Mesodermal cell (in vitro differentiated cells): ENCODE measurements around the gene PTPRC.

ENCODE experiments used
- H3K27ac ChIP-seq: 2 replicates; pipeline ENCODE4 v1.7.0; 2013; ENCODE audit warnings: mild to moderate bottlenecking, low read depth, low read length, moderate library complexity; ENCODE audit not compliant: severe bottlenecking
- H3K36me3 ChIP-seq: 2 replicates; pipeline ENCODE4 v1.7.1; 2013; ENCODE audit warnings: mild to moderate bottlenecking, low read length, moderate library complexity; ENCODE audit not compliant: control insufficient read depth, insufficient read depth
- H3K4me1 ChIP-seq: one replicate; pipeline ENCODE4 v1.7.1; 2013; ENCODE audit warnings: mild to moderate bottlenecking, low read length; ENCODE audit not compliant: insufficient read depth, control insufficient read depth, poor library complexity, severe bottlenecking
- H3K4me3 ChIP-seq: 2 replicates; pipeline ENCODE4 v1.7.0; 2013; ENCODE audit warnings: low read length, control low read depth, mild to moderate bottlenecking; ENCODE audit not compliant: insufficient read depth, poor library complexity, severe bottlenecking; ENCODE audit errors: extremely low read depth
- H3K9me3 ChIP-seq: 2 replicates; pipeline ENCODE4 v1.7.1; 2013; ENCODE audit warnings: mild to moderate bottlenecking, low read length, moderate library complexity; ENCODE audit not compliant: control insufficient read depth
- WGBS, 2 experiments: methylation state at CpG; one replicate each; pipeline ENCODE4 v1.1.5; 2013; ENCODE audit warnings: missing lambda C conversion rate in 2 of 2; ENCODE audit not compliant: insufficient coverage in 2 of 2; 5-methylcytosine and 5-hydroxymethylcytosine counted together

PTPRC gene

DNA sequence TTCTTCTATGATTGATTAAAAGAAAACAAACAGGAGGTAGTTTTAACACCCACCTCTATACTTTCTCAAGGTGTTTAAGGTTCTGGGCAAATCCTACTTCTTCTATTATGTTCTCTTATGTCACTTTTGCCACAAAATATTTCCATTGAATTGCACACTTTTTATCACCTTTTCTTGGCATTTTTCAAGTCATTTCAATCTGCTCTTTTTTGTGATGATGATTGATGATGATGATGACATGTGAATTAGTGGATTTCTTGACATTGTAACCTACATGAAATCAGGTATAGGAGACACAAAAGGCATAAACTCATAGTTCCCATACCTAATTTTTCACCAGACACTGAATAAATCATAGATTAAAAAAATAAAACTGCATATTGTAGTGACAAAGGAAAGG lies 4.1 kb downstream of the PTPRC start:
- no peak overlapping the region for H3K4me3 ChIP-seq
- H3K36me3 ChIP-seq: no peaks in the 10 kb centered on the region
- H3K27ac ChIP-seq: no peak overlapping the region
- H3K9me3 ChIP-seq: no peaks in the 10 kb centered on the region
- no peaks in the 10 kb centered on the region for H3K4me1 ChIP-seq

DNA sequence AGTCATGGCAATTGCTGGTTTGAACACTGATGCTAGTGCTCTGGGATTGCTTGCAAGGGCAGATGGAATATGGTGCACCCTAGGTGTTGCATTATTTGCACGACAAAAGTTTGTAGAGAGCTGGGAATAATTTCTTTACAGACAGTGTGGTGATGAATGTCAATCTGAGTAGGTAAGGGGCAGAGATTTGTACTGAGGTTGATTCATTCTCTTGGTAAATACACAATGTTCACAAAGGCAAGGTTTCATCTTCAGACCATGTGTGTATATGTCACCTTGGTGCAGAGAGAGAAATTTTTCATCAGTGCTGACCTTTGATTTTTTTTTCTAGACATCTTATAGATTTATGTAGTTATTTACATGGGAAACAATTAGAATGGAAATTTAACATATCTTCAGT lies 5.0 kb downstream of the PTPRC start:
- H3K36me3 ChIP-seq: no peaks in the 10 kb centered on the region
- H3K27ac ChIP-seq: no peak overlapping the region
- 88% methylated on average over 1 of the region's 1 CpG; no CpG with 5 or more reads in 1 of the 2 experiments for WGBS, 2 experiments
- no peak overlapping the region for H3K4me3 ChIP-seq
- no peaks in the 10 kb centered on the region for H3K4me1 ChIP-seq
- no peaks in the 10 kb centered on the region for H3K9me3 ChIP-seq

DNA sequence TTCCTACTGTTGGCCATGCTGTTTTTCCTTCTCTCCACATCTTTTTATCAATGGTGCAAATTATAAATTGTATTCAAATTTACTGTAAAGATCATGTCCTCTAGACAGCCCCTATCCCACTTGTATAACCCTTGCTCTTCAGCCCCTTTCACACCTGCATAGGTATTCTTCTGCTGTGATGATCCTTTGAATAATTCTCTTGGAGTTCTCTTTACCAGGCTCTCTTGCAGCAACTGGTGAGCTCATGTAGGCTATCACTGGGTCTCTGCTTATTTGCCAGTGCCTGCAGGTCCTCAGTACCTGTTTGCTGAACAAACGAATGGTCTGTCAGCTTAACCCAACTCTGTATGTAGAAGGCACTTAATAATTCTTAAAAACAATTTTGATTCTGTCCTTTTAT lies 8.2 kb downstream of the PTPRC start:
- Histone ChIP-seq H3K4me1 (no peaks in the 10 kb centered on the region), H3K9me3 (no peaks in the 10 kb centered on the region), H3K36me3 (no peaks in the 10 kb centered on the region), H3K4me3 (no peak overlapping the region), H3K27ac (no peak overlapping the region)
- no CpG with 5 or more reads among the region's 1 CpG for WGBS, 2 experiments

DNA sequence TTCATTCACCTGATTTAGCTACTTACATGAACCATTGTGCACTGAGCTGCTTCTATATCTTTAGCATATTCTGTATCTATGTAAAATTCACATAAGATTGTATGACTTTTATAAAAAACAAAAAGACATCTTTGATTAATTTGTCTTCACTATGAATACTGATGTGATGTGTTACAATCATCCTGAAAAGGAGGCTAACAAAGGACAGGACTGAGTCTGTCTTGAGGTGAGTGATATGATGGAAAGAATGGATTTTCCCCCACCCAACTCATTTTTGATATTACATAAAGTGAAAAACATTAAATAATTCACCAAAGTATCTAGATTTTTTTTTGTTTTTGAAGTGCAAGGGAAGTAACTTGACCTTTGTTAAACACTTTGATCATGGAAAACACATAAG lies 9.8 kb downstream of the PTPRC start:
- no peaks in the 10 kb centered on the region for H3K9me3 ChIP-seq
- no peaks in the 10 kb centered on the region for H3K36me3 ChIP-seq
- H3K27ac ChIP-seq: no peak overlapping the region
- H3K4me1 ChIP-seq: no peaks in the 10 kb centered on the region
- no peak overlapping the region for H3K4me3 ChIP-seq

DNA sequence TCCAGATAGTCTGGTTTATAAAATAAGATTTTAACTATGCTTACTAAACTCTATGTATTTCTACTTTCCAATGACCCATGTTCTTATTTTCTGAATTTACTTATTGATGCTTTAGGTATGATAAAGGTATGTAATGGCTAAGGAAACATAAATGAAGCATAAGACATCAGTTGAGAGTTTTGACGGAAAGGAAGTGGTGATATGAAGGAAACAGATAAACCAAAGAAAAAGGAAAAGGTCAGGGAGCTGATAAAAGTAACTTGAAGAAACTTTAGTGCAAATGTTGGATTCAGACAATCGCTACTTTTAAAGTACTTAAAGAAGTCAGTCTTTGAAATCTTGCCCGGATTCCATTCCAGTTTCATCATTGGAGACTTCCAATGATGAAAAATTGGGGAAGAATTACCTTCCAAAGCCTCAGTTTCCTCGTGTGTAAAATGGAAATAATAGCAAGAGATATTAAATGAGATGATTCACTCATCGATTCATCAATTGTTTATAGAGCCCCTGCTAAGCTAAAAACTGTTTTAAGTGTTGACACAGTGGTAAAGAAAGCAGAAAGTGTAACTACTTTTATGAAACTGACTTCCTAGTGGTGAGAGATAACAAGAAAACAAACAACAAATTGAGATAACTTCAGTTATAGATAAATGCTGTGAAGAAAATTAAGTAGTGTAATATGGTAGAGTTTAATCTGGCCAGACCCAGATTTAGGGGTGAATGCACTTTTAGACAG lies 10.6 kb downstream of the PTPRC start:
- Histone ChIP-seq H3K4me3 (no peak overlapping the region), H3K4me1 (no peaks in the 10 kb centered on the region), H3K27ac (no peak overlapping the region), H3K36me3 (no peaks in the 10 kb centered on the region), H3K9me3 (no peaks in the 10 kb centered on the region)
- WGBS, 2 experiments: 90 to 92% methylated on average over 2 to 3 of the region's 5 CpGs

DNA sequence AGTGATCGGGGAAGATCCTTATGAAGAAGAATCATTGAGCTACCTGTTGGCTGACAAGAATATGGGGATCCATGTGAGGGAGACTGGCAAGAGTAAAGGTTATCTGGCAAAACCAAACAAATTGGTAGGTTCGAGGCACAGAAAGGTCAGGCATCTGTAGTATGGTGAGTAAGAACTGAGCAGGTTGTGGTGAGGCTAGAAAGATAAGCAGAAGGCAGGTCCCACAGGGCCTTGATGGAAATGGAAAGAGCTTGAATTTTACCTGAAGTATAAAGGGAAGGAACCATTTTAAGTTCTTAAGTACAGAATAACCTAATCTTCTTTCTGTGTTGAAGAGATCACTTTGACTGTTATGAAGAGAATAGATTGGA lies 11.1 kb downstream of the PTPRC start:
- Histone ChIP-seq H3K9me3 (no peaks in the 10 kb centered on the region), H3K36me3 (no peaks in the 10 kb centered on the region), H3K4me1 (no peaks in the 10 kb centered on the region), H3K4me3 (no peak overlapping the region), H3K27ac (no peak overlapping the region)
- WGBS, 2 experiments: 89 to 100% methylated on average over 2 of the region's 2 CpGs

DNA sequence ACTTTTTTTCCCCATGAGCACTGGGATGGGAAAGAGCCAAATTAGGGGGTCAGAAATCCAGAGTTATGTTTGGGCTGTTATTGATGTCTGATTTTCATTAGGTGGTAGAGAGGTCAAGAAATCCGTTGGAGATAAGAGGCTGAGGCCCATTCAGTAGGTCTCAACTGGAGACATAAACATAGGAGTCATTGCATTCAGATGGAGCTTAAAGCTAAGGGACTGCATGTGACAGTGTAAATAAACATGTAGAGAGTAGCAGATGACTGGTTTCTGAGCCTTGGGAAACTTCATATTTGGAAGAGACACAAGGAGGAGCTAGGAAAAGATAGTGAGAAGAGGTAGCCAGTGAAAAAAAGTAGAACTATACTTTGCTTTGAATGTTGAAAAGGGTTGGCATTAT lies 11.7 kb downstream of the PTPRC start:
- Histone ChIP-seq H3K4me1 (no peaks in the 10 kb centered on the region), H3K4me3 (no peak overlapping the region), H3K27ac (no peak overlapping the region), H3K9me3 (no peaks in the 10 kb centered on the region), H3K36me3 (no peaks in the 10 kb centered on the region)
- 85 to 89% methylated on average over 1 of the region's 1 CpG for WGBS, 2 experiments

DNA sequence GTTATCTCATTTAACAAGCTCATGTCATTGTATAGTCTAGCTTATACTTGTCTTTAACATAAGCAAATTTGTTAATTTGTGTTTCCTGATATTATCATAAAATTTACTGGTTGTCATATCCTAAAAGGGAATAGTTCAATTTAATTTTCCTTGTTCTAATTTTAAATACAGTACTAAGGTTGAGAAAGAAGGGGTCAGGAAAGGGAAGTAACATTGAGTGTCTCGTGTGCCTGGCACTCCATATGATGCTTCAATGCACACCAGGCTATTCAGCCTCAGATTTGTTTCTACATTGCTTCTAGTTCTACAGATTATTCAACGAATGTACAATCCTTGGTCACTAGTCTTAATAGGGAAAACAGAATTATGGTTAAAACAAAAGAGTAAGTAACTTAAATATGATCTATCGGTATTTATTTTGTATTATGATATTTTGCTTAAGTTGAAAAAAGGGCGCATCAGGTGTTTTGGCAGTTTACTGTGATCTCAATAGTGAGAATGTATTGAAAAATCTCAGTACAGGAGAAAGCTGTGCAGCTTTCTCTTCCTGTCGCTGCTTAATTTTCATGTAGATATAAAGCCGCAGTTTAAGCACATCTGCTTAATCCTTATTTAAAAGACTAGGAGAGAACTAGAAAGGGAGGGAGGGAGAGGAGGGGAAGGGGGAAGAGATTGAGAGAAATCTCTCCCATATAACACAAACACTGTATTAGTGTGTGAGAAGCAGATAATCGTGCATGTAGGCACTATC lies 13.0 kb downstream of the PTPRC start:
- no peak overlapping the region for H3K4me3 ChIP-seq
- no peak overlapping the region for H3K27ac ChIP-seq
- H3K4me1 ChIP-seq: no peaks in the 10 kb centered on the region
- H3K36me3 ChIP-seq: no peaks in the 10 kb centered on the region
- H3K9me3 ChIP-seq: no peaks in the 10 kb centered on the region
- WGBS, 2 experiments: 75 to 87% methylated on average over 2 to 3 of the region's 7 CpGs

DNA sequence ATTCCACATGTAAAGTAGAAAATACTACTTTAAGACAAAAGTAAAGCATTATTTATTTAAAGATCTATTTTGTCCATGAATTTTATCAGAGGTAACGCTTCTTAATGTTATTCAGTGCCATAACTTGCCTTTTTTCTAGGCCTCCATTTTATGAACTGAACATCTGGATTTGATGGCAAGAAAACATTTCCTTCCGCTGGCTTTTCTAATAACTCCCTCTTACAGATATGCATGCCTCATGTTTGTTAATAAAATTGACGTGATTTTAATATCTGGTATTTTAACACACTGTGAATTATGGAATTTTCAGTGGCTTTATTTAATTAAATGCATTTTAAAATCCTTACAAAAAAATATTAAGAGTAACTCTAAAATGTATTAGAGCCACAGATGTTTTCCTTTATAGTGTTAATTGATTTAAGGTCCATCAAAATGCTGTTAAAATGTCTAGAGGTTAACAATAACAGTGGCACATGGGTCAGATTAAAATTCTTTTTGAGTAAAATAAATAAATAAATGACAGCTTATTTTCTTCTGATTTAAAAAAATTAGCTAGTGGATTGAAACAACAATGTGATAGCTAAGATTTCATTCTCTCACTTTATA lies 15.1 kb downstream of the PTPRC start:
- Histone ChIP-seq H3K36me3 (no peaks in the 10 kb centered on the region), H3K4me1 (no peaks in the 10 kb centered on the region), H3K9me3 (no peaks in the 10 kb centered on the region), H3K27ac (no peak overlapping the region), H3K4me3 (no peak overlapping the region)
- WGBS, 2 experiments: 100% methylated on average over 1 of the region's 3 CpGs; no CpG with 5 or more reads in 1 of the 2 experiments

DNA sequence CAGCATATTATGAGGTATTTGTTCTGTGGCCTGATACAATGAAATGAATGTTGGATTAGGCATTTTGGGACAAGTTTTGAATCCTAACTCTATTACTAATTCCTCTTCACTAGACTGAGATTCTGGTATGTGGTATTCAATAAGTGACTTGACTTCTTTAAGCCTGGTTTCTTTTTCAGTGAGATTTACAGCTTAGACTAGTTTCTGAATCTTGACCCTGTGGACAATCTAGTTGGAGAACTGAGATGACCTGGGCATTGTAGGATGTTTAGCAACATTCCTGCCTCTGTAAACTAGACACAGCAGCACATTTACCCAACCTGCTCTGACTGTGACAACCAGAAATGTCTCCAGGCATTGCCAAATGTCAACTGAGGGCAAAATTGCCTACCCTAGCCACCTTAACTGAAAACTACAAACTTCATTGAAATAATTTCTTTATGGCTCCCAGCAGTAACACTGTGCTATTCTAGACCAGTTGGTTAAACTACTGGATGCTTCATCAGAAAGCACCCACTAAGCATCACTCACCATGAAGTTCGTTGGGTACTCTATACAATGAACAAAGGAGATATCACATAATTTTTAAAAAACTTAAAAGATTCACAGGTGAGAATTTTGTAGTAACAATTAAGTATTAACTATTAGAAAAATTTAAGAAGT lies 16.8 kb downstream of the PTPRC start:
- no peaks in the 10 kb centered on the region for H3K4me1 ChIP-seq
- H3K9me3 ChIP-seq: no peaks in the 10 kb centered on the region
- no peaks in the 10 kb centered on the region for H3K36me3 ChIP-seq
- no peak overlapping the region for H3K27ac ChIP-seq
- no peak overlapping the region for H3K4me3 ChIP-seq
- WGBS, 2 experiments: no CpG with 5 or more reads among the region's 1 CpG
